ENCODE data around the gene GRAMD1B. TPM values are rescaled to one million over a fixed set of nuclear protein-coding genes. Genes with fewer than 3 reads are reported as not detected.

Gene GRAMD1B
- polyA plus RNA-seq, 2 of the 4 experiments (the other 2 are of a cell fraction), result 55.5 to 108 TPM

- ATAC-seq (no peak), FAIRE-seq (no peak), DNase-seq (ENCODE audit: low read depth in 1 of 2, low spot score in 1 of 2) (no peak)
- TF ChIP-seq PBX3 (IDR thresholded peaks at IDR 0.05), result no peak
- no peak for TF ChIP-seq ATOH8 (CRISPR knock-in tag; IDR thresholded peaks at IDR 0.05; ENCODE audit: low read depth)
- no peak for TF ChIP-seq FOSL2 (IDR thresholded peaks at IDR 0.05)
- no peak for TF ChIP-seq FOSL2 (CRISPR knock-in tag; IDR thresholded peaks at IDR 0.05)
- no peak for TF ChIP-seq NFE2L2 (conservative IDR thresholded peaks at IDR 0.05; ENCODE audit: low read length)
- no peak for TF ChIP-seq ZNF302 (CRISPR knock-in tag; IDR thresholded peaks at IDR 0.05)
- no peak for TF ChIP-seq RAD21 (conservative IDR thresholded peaks at IDR 0.05 in 1 of 2, IDR thresholded peaks at IDR 0.05 in 1 of 2)
- TF ChIP-seq RFX5 (IDR thresholded peaks at IDR 0.05), result no peak
- Histone ChIP-seq H3K4me2 (no peak overlapping the region), H3K9me3 (no peaks in the 10 kb centered on the region), H3K4me3 (no peak overlapping the region), H3K27ac (no peak overlapping the region), H3K4me1 (peaks cover 18% of the 10 kb centered on the region)
- ChIA-PET POLR2A (interaction anchor here (1.4 kb wide), 1 partner anchor 25 kb away, joined by 4 read pairs; no protein-coding TSS in a partner anchor), CTCF (interaction anchor here (0.6 to 5.4 kb wide), 37 partner anchors 9 to 179 kb away, joined by 3 to 147 read pairs (median 6); partner anchors contain the start of gene GRAMD1B)
- 48% methylated on average over 4 of the region's 4 CpGs for WGBS (ENCODE audit: missing lambda C conversion rate)
These were observed 23.5 kb upstream of the GRAMD1B start for GRCh38 chr11:123406441-123407129.

GRCh38 chr11:123407130-123407995 lies 22.7 kb upstream of the GRAMD1B start:
- FAIRE-seq (no peak), ATAC-seq (peak; percentile 97), DNase-seq (ENCODE audit: low read depth in 1 of 2, low spot score in 1 of 2) (peak; percentile 51 to 82)
- ChIA-PET CTCF (interaction anchor here (0.6 to 5.4 kb wide), 39 partner anchors 10 to 178 kb away, joined by 3 to 147 read pairs (median 6); partner anchors contain the start of gene GRAMD1B), POLR2A (interaction anchor here (1.4 kb wide), 1 partner anchor 24 kb away, joined by 4 read pairs; no protein-coding TSS in a partner anchor)
- Histone ChIP-seq H3K9me3 (no peaks in the 10 kb centered on the region), H3K27ac (peak overlapping the region; percentile 16 to 31; a peak in 2 of 6 replicates), H3K4me3 (no peak overlapping the region), H3K4me2 (peak overlapping the region; percentile 43; the same call in 2 of the 3 replicates), H3K4me1 (peaks cover 18% of the 10 kb centered on the region)
- TF ChIP-seq USF2 (IDR thresholded peaks at IDR 0.05), result no peak
- TF ChIP-seq RAD21 (conservative IDR thresholded peaks at IDR 0.05 in 1 of 2, IDR thresholded peaks at IDR 0.05 in 1 of 2), result peak; percentile 87 to 92
- peak; percentile 73 for TF ChIP-seq CTCF (IDR thresholded peaks at IDR 0.05)
- peak; percentile 91 for TF ChIP-seq SMC3 (IDR thresholded peaks at IDR 0.05)
- TF ChIP-seq MYC (IDR thresholded peaks at IDR 0.05; ENCODE audit: borderline replicate concordance, low read length), result no peak
- TF ChIP-seq SREBF2 (IDR thresholded peaks at IDR 0.05), result no peak
- no peak for TF ChIP-seq ZFP36 (IDR thresholded peaks at IDR 0.05; ENCODE audit: borderline replicate concordance, partially characterized antibody)
- WGBS (ENCODE audit: missing lambda C conversion rate), result 24% methylated on average over 7 of the region's 7 CpGs
